Spinal cord (tissue), 10 donors: Measurements from ENCODE around the gene DOCK10. TPM values are rescaled to one million over a fixed set of nuclear protein-coding genes. Genes with fewer than 3 reads are reported as not detected.

Experiments
- DNase-seq, 6 donors: peaks; one replicate each; pipeline versions ENCODE4 v3.0.0 to v3.0.0-alpha.2; 2013 to 2015; ENCODE audit warnings: low spot score in 6 of 6, low read depth in 4 of 6
- H3K27ac ChIP-seq: one replicate; pipeline ENCODE4 v1.5.1; 2013; ENCODE audit warnings: low read depth, low read length, control low read depth
- H3K27me3 ChIP-seq: one replicate; pipeline ENCODE4 v1.6.1; 2013; ENCODE audit warnings: low read length; ENCODE audit not compliant: control insufficient read depth, insufficient read depth
- H3K36me3 ChIP-seq: one replicate; pipeline ENCODE4 v1.6.1; 2013; ENCODE audit warnings: low read length; ENCODE audit not compliant: control insufficient read depth, insufficient read depth
- H3K4me1 ChIP-seq: one replicate; pipeline ENCODE4 v1.6.1; 2013; ENCODE audit warnings: low read length; ENCODE audit not compliant: control insufficient read depth, insufficient read depth
- H3K4me3 ChIP-seq: one replicate; pipeline ENCODE4 v1.5.1; 2013; ENCODE audit warnings: low read depth, low read length, control low read depth
- H3K9me3 ChIP-seq: one replicate; pipeline ENCODE4 v1.6.1; 2013; ENCODE audit warnings: low read length; ENCODE audit not compliant: control insufficient read depth, insufficient read depth
- WGBS: methylation state at CpG from one replicate; pipeline ENCODE4 v1.1.5; 2013; ENCODE audit warnings: missing lambda C conversion rate; ENCODE audit not compliant: insufficient coverage; 5-methylcytosine and 5-hydroxymethylcytosine counted together
- polyA plus RNA-seq, 2 donors: library from polyadenylated mRNA; unstranded; fragments of 120-200 nt; gene quantifications; one replicate each; pipeline ENCODE4 v1.2.1, GENCODE V29; 2013; ENCODE audit not compliant: insufficient read length in 2 of 2
- total RNA-seq, 2 donors: library from RNA; depleted of rRNA in 1 of 2; stranded (reverse); fragments of 120-200 nt in 1 of 2; fragments of >200 nt in 1 of 2; gene quantifications; one replicate each; pipeline versions ENCODE4 v1.2.3 to v1.2.4, GENCODE V29; 2013 to 2014
- donor health status: healthy.

The DOCK10 gene
- total and polyA plus RNA-seq, 4 donors = 44.4 to 87.9 (median 61.0) TPM

- Histone ChIP-seq H3K9me3 (no peaks in the 10 kb centered on the region), H3K4me1 (no peaks in the 10 kb centered on the region), H3K27ac (no peak overlapping the region), H3K36me3 (no peaks in the 10 kb centered on the region), H3K27me3 (no peaks in the 10 kb centered on the region), H3K4me3 (no peak overlapping the region)
- no CpG with 5 or more reads among the region's 1 CpG for WGBS
- DNase-seq = no peak
Measured at GRCh38 chr2:224749136-224749535, 293.1 kb downstream of the DOCK10 start.

GRCh38 chr2:224747765-224748164, 294.5 kb downstream of the DOCK10 start:
- H3K36me3 ChIP-seq = no peaks in the 10 kb centered on the region
- no peak overlapping the region for H3K4me3 ChIP-seq
- 80% methylated on average over 2 of the region's 4 CpGs for WGBS
- peak in 1 of 6 donors; percentile 49 for DNase-seq
- H3K27me3 ChIP-seq = no peaks in the 10 kb centered on the region
- H3K9me3 ChIP-seq = no peaks in the 10 kb centered on the region
- H3K4me1 ChIP-seq = no peaks in the 10 kb centered on the region
- H3K27ac ChIP-seq = no peak overlapping the region

- no peaks in the 10 kb centered on the region for H3K36me3 ChIP-seq
- 100% methylated on average over 1 of the region's 1 CpG for WGBS
- peaks cover 2% of the 10 kb centered on the region for H3K9me3 ChIP-seq
- H3K27ac ChIP-seq = no peak overlapping the region
- H3K4me1 ChIP-seq = no peaks in the 10 kb centered on the region
- no peaks in the 10 kb centered on the region for H3K27me3 ChIP-seq
- H3K4me3 ChIP-seq = no peak overlapping the region
- DNase-seq = no peak
Measured at GRCh38 chr2:224736227-224736626, 306.0 kb downstream of the DOCK10 start.

GRCh38 chr2:224734949-224735348, 307.3 kb downstream of the DOCK10 start:
- Histone ChIP-seq H3K9me3 (peaks cover 2% of the 10 kb centered on the region), H3K27me3 (no peaks in the 10 kb centered on the region), H3K36me3 (no peaks in the 10 kb centered on the region), H3K4me3 (no peak overlapping the region), H3K27ac (no peak overlapping the region), H3K4me1 (no peaks in the 10 kb centered on the region)
- 100% methylated on average over 1 of the region's 1 CpG for WGBS
- DNase-seq = no peak

GRCh38 chr2:224731665-224732064, 310.6 kb downstream of the DOCK10 start:
- Histone ChIP-seq H3K4me3 (no peak overlapping the region), H3K27me3 (no peaks in the 10 kb centered on the region), H3K36me3 (no peaks in the 10 kb centered on the region), H3K4me1 (no peaks in the 10 kb centered on the region), H3K27ac (no peak overlapping the region), H3K9me3 (peaks cover 2% of the 10 kb centered on the region)
- WGBS = 38% methylated on average over 1 of the region's 1 CpG
- no peak for DNase-seq

GRCh38 chr2:224729435-224729834, 312.8 kb downstream of the DOCK10 start:
- Histone ChIP-seq H3K27me3 (no peaks in the 10 kb centered on the region), H3K27ac (no peak overlapping the region), H3K4me1 (no peaks in the 10 kb centered on the region), H3K4me3 (no peak overlapping the region), H3K36me3 (no peaks in the 10 kb centered on the region), H3K9me3 (no peaks in the 10 kb centered on the region)
- no peak for DNase-seq
- no CpG with 5 or more reads among the region's 1 CpG for WGBS

- Histone ChIP-seq H3K9me3 (no peaks in the 10 kb centered on the region), H3K4me1 (no peaks in the 10 kb centered on the region), H3K36me3 (no peaks in the 10 kb centered on the region), H3K27me3 (no peaks in the 10 kb centered on the region), H3K27ac (no peak overlapping the region), H3K4me3 (no peak overlapping the region)
- no peak for DNase-seq
- WGBS = no CpG with 5 or more reads among the region's 2 CpGs
Measured at GRCh38 chr2:224724331-224724730, 317.9 kb downstream of the DOCK10 start.

- Histone ChIP-seq H3K27ac (no peak overlapping the region), H3K36me3 (no peaks in the 10 kb centered on the region), H3K27me3 (no peaks in the 10 kb centered on the region), H3K9me3 (no peaks in the 10 kb centered on the region), H3K4me1 (no peaks in the 10 kb centered on the region), H3K4me3 (no peak overlapping the region)
- no peak for DNase-seq
- WGBS = 83% methylated on average over 1 of the region's 2 CpGs
Measured at GRCh38 chr2:224723586-224724217, 318.6 kb downstream of the DOCK10 start.

- Histone ChIP-seq H3K9me3 (no peaks in the 10 kb centered on the region), H3K36me3 (no peaks in the 10 kb centered on the region), H3K4me1 (no peaks in the 10 kb centered on the region), H3K27ac (no peak overlapping the region), H3K27me3 (no peaks in the 10 kb centered on the region), H3K4me3 (no peak overlapping the region)
- 78% methylated on average over 4 of the region's 4 CpGs for WGBS
- peak in 1 of 6 donors; percentile 47 for DNase-seq
Measured at GRCh38 chr2:224722770-224723169, 319.5 kb downstream of the DOCK10 start.

- Histone ChIP-seq H3K36me3 (no peaks in the 10 kb centered on the region), H3K9me3 (no peaks in the 10 kb centered on the region), H3K4me3 (no peak overlapping the region), H3K27me3 (no peaks in the 10 kb centered on the region), H3K27ac (no peak overlapping the region), H3K4me1 (no peaks in the 10 kb centered on the region)
- DNase-seq = no peak
- WGBS = no CpG with 5 or more reads among the region's 3 CpGs
Measured at GRCh38 chr2:224722250-224722649, 320.0 kb downstream of the DOCK10 start.
